Measurements from ENCODE around the gene ACO2.

GRCh38 chr22:41431656-41432055 is 37.3 kb upstream of the ACO2 start:
- TF ChIP-seq POLR2A (IDR thresholded peaks at IDR 0.05; ENCODE audit: low read length): no peak
- TF ChIP-seq GATA1 (IDR thresholded peaks at IDR 0.05; ENCODE audit: low read depth, low read length): no peak
